GM23248 (cell line): Measurements from ENCODE around the gene ZFAND6.

Source experiments
- EZH2 ChIP-seq: fragments of 200-600 bp; sonication (generic); IDR thresholded peaks from 2 replicates; pipeline ENCODE4 v1.6.1; 2018; ENCODE audit warnings: antibody characterized with exemption, mild to moderate bottlenecking; ENCODE audit not compliant: insufficient read depth, poor library complexity, severe bottlenecking
- EZH2phosphoT487 ChIP-seq: fragments of 200-600 bp; sonication (generic); IDR thresholded peaks from 2 replicates; pipeline ENCODE4 v1.6.1; 2018; ENCODE audit warnings: antibody characterized with exemption, moderate library complexity, mild to moderate bottlenecking, low read depth; ENCODE audit not compliant: insufficient read depth

DNA sequence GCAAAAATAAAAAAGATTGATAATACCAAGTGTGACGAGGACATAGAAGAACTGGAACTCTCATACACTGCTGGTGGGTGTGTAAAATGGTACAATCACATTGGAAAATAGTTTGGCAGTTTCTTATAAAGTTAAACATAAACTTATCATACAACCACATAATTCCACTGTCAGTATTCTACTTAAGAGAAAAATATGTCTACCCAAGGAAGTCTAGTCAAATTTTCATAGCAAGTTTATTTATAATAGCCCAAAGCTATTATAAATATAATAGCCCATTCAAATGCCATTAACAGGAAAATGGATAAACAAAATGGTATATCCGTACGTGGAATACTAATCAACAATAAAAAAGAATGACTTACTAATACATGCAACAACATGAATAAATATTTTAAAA lies 47.9 kb upstream of the ZFAND6 start:
- no peak for TF ChIP-seq EZH2phosphoT487
- no peak for TF ChIP-seq EZH2
